ENCODE results near the gene ZNF579.

DNA sequence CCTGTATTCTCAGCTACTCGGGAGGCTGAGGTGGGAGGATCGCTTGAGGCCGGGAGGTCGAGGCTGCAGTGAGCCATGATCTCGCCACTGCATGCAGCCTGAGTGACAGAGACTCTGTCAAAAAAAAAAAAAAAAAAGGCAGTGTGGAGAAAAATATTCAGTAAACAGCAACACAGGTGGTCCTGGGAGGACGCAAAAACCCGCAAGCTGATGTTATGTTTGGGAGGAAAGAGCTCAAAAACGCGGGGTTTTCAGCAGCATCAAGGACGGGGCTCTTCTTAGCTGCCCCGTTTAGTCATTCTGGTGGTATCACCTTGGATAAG is 44.3 kb upstream of the ZNF579 start:
- TF ChIP-seq YY1 (IDR thresholded peaks at IDR 0.05; ENCODE audit: low read depth, low read length) = no peak
- no peak for TF ChIP-seq SPI1 (IDR thresholded peaks at IDR 0.05; ENCODE audit: borderline replicate concordance, insufficient read depth, low read depth, low read length)
- TF ChIP-seq NRF1 (conservative IDR thresholded peaks at IDR 0.05; ENCODE audit: low read depth, low read length) = no peak
- TF ChIP-seq REST (IDR thresholded peaks at IDR 0.05; ENCODE audit: low read depth, low read length) = no peak
- no peak for TF ChIP-seq CTCF (IDR thresholded peaks at IDR 0.05 in 2 of 3, conservative IDR thresholded peaks at IDR 0.05 in 1 of 3; ENCODE audit: control insufficient read depth in 2 of 3, extremely low read depth in 1 of 3, insufficient read depth in 1 of 3, low read depth in 3 of 3, low read length in 3 of 3)
- no peak for TF ChIP-seq FOXK2 (IDR thresholded peaks at IDR 0.05)
- TF ChIP-seq, protein P1, sequence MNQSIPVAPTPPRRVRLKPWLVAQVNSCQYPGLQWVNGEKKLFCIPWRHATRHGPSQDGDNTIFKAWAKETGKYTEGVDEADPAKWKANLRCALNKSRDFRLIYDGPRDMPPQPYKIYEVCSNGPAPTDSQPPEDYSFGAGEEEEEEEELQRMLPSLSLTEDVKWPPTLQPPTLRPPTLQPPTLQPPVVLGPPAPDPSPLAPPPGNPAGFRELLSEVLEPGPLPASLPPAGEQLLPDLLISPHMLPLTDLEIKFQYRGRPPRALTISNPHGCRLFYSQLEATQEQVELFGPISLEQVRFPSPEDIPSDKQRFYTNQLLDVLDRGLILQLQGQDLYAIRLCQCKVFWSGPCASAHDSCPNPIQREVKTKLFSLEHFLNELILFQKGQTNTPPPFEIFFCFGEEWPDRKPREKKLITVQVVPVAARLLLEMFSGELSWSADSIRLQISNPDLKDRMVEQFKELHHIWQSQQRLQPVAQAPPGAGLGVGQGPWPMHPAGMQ (IDR thresholded peaks at IDR 0.05; ENCODE audit: borderline replicate concordance) = no peak
- TF ChIP-seq EZH2 (IDR thresholded peaks at IDR 0.05; ENCODE audit: borderline replicate concordance, control insufficient read depth, low read depth, low read length) = no peak
- TF ChIP-seq SIX5 (IDR thresholded peaks at IDR 0.05; ENCODE audit: low read depth, low read length, severe bottlenecking) = no peak
- no peak for TF ChIP-seq POLR2AphosphoS5 (IDR thresholded peaks at IDR 0.05; ENCODE audit: low read length)
